ENCODE results near the gene SYNE1.
"Not testable (repeated sequence)": the region's sequence is repeated elsewhere in the genome, so short reads cannot be mapped to it uniquely, and the experiment has no call there.

SYNE1 gene

DNA sequence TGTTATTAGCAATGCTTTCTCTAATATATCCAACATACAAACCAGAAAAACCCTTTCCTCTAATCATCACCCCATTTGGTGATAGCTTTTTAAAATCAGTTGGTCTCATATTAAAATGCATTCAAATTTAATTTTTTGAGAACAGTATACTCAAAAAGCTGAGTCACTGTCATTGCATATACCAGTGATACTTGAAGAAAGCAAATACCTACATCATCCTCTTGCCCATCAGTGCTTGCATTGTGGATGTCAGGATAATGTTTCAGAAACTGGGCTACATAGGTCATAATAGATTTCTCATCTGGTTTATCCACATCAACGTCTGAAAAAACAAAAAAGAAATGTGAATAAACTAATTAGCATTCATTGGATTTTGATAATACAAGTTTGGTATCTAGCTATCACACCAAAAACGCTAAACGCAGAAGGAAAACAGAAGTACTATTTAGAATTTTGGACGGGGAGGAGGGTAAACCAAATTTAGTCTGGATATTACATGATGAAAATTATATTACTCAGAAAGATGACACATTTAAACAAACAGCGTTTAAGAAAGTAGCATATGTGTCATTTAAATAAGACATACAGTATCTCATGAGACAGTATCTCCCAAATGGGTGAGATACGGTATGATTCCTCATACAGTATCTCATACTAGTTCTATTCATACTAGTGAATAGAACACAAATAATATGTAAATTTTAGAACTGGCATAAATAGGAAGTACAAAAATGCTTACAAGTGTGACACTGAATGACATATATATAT is 134.6 kb downstream of the SYNE1 start:
- no peak for DNase-seq
- in situ Hi-C loops (cut with MboI; ENCODE audit: low pct_unique_long_range_greater_than_20kb, low sequenced_read_pairs): no loop called here

GRCh38 chr6:152499931-152500330 is 137.2 kb downstream of the SYNE1 start:
- in situ Hi-C loops (cut with MboI; ENCODE audit: low pct_unique_long_range_greater_than_20kb, low sequenced_read_pairs): no loop called here
- DNase-seq: no peak

DNA sequence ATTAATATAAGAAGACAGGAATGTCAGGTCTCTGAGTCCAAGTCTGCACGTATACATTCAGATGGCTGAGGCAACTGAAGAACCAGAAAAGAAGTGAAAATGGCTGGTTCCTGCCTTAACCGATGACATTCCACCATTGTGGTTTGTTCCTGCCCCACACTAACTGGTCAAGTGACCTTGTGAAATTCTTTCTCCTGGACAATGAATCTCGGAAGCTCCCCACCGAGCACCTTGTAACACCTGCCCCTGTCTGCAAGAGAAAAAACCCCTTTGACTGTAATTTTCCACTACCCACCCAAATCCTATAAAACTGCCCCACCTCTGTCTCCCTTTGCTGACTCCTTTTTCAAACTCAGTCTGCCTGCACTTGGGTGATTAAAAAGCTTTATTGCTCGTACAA is 140.4 kb downstream of the SYNE1 start:
- in situ Hi-C loops (cut with MboI; ENCODE audit: low pct_unique_long_range_greater_than_20kb, low sequenced_read_pairs): no loop called here
- DNase-seq: no peak

DNA sequence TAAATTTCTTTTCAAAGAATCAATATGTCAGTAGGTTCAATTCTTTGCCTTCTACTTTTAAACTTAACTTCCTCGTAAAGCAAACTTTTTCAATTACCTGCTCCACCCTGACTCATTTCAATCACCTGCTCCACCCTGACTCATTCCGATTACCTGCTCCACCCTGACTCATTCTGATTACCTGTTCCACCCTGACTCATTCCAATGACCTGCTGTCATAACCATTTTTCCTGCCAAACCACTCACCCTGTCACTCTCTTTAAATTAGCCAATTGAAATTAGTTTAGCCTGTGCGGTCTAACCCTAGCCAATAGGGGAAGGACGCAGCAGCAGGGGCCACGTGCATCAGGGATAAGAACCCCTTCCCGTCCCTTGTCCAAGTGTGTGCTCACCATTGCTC is 141.7 kb downstream of the SYNE1 start:
- DNase-seq; in situ Hi-C loops (cut with MboI; ENCODE audit: low pct_unique_long_range_greater_than_20kb, low sequenced_read_pairs): not testable (repeated sequence)

- in situ Hi-C loops (cut with MboI; ENCODE audit: low pct_unique_long_range_greater_than_20kb, low sequenced_read_pairs); DNase-seq: not testable (repeated sequence)
Observed at GRCh38 chr6:152492281-152492680, 144.9 kb downstream of the SYNE1 start.

GRCh38 chr6:152491501-152491900 is 145.7 kb downstream of the SYNE1 start:
- DNase-seq; in situ Hi-C loops (cut with MboI; ENCODE audit: low pct_unique_long_range_greater_than_20kb, low sequenced_read_pairs): not testable (repeated sequence)

DNA sequence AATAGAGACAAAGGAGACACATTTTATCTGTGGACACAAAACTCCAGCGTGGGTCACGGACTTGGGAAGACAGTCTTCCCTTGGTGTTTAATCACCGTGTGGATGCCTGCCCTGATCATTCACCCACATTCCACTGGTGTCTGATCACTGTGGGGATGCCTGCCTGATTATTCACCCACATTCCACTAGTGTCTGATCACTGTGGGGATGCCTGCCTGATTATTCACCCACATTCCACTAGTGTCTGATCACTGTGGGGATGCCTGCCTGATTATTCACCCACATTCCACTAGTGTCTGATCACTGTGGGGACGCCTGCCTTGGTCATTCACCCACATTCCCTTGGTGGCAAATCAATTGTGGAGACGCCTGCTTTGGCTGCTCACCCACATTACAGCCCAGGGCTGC is 146.2 kb downstream of the SYNE1 start:
- DNase-seq; in situ Hi-C loops (cut with MboI; ENCODE audit: low pct_unique_long_range_greater_than_20kb, low sequenced_read_pairs): not testable (repeated sequence)

DNA sequence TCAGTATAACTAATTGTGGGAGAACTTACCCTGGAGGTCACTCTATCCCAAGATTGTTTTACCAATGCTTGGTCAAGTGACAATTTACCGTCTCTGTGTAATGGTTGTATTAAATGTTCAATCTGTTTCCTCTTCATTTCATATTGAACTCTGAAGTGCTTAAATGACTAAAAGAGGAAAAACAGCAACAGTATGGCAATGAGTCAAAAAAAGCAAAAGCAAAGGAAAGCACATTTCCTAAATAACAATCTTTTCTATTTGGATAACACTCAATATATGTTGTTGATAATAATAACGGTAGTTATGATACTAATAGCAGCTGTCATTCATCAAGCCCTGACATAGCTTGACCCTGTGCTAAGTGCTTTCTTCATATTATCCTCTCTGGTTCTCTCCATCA is 152.4 kb downstream of the SYNE1 start:
- in situ Hi-C loops (cut with MboI; ENCODE audit: low pct_unique_long_range_greater_than_20kb, low sequenced_read_pairs): no loop called here
- DNase-seq: no peak

DNA sequence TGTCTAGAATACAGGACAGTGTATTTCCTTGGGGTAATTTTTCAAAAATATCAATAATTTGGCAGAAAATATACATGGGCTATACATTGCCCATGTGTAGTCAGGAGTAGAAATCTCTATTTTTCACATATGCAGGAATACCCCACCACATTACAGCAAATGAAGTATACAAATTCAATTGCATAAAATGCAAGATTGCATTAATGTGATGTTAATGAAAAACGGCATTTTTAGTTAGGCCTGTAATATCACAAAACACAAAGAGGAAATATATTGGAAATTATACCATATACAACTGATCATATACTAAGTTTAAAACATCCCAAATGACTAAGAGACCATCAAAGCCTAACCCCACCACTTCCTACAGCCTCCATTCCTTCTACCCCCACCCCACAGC is 154.9 kb downstream of the SYNE1 start:
- in situ Hi-C loops (cut with MboI; ENCODE audit: low pct_unique_long_range_greater_than_20kb, low sequenced_read_pairs): no loop called here
- DNase-seq: no peak

- no peak for DNase-seq
- in situ Hi-C loops (cut with MboI; ENCODE audit: low pct_unique_long_range_greater_than_20kb, low sequenced_read_pairs): no loop called here
Observed at GRCh38 chr6:152478377-152479010, 158.7 kb downstream of the SYNE1 start.

GRCh38 chr6:152474354-152474753 is 162.8 kb downstream of the SYNE1 start:
- DNase-seq: no peak
- in situ Hi-C loops (cut with MboI; ENCODE audit: low pct_unique_long_range_greater_than_20kb, low sequenced_read_pairs): no loop called here

- no peak for DNase-seq
- in situ Hi-C loops (cut with MboI; ENCODE audit: low pct_unique_long_range_greater_than_20kb, low sequenced_read_pairs): no loop called here
Observed at GRCh38 chr6:152472325-152472724, 164.8 kb downstream of the SYNE1 start.

- no peak for DNase-seq
- in situ Hi-C loops (cut with MboI; ENCODE audit: low pct_unique_long_range_greater_than_20kb, low sequenced_read_pairs): no loop called here
Observed at GRCh38 chr6:152471456-152472265, 165.5 kb downstream of the SYNE1 start.

GRCh38 chr6:152463164-152463563 is 174.0 kb downstream of the SYNE1 start:
- DNase-seq: no peak
- in situ Hi-C loops (cut with MboI; ENCODE audit: low pct_unique_long_range_greater_than_20kb, low sequenced_read_pairs): no loop called here

- in situ Hi-C loops (cut with MboI; ENCODE audit: low pct_unique_long_range_greater_than_20kb, low sequenced_read_pairs): no loop called here
- peak; percentile 25 for DNase-seq
Observed at GRCh38 chr6:152462716-152463115, 174.4 kb downstream of the SYNE1 start.

DNA sequence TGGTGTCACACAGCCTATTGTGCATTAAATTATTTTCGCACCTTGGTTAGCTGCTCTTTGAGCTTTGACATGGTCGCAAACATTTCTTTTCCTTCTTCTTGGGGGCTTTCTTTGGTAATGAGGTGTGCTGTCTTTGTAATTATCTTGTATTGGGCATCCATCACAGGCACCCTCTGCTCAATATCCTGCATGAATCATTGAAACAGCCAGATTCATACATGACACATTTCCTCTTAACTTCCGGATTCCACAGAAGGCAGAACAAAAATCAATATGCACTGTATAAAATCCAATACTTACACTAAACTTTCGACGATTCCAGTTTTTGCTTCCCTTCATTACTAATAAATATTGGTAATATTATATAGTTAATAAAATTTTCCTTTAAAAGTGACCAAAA is 175.6 kb downstream of the SYNE1 start:
- in situ Hi-C loops (cut with MboI; ENCODE audit: low pct_unique_long_range_greater_than_20kb, low sequenced_read_pairs): no loop called here

GRCh38 chr6:152458648-152459644 is 178.2 kb downstream of the SYNE1 start:
- no peak for DNase-seq
- in situ Hi-C loops (cut with MboI; ENCODE audit: low pct_unique_long_range_greater_than_20kb, low sequenced_read_pairs): no loop called here

More for the DNA sequence above, 175.6 kb downstream of the SYNE1 start:
- peak; percentile 5 for DNase-seq

DNA sequence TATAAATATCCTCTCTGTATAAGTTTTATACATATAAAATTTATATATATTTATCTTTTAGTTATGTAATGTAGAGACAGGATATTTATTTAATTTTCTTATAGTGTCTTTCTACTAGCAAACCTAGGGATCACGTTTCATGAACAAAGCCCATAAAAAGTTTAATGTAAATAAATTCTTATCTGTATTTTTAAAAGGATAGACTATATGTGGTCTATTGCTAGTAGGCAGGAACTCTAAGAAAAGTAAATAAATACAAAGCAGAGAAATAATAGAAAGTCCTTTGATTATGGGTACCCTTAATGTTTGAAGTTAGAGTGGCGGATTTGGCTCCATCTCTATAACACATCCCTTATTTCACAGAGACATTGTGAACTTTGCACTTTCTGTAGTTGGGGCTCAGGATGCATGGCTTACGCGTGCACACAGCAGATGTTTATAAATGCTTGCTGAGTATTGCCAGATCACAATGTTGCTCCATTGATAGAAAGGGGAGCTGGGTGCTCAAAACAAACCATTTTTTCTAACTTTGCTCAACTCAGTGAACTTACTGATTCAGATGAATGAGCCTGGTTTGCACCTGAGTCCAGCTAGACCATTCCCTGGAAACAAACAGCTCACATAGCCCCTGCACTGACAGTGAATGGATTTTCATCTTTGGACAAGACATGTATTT is 179.1 kb downstream of the SYNE1 start:
- no peak for DNase-seq
- in situ Hi-C loops (cut with MboI; ENCODE audit: low pct_unique_long_range_greater_than_20kb, low sequenced_read_pairs): no loop called here

All from KBM-7 (cell line).